ENCODE data around the gene RHOXF1.
"Not testable (repeated sequence)": the region's sequence is repeated elsewhere in the genome, so short reads cannot be mapped to it uniquely, and the experiment has no call there.

Gene RHOXF1

DNA sequence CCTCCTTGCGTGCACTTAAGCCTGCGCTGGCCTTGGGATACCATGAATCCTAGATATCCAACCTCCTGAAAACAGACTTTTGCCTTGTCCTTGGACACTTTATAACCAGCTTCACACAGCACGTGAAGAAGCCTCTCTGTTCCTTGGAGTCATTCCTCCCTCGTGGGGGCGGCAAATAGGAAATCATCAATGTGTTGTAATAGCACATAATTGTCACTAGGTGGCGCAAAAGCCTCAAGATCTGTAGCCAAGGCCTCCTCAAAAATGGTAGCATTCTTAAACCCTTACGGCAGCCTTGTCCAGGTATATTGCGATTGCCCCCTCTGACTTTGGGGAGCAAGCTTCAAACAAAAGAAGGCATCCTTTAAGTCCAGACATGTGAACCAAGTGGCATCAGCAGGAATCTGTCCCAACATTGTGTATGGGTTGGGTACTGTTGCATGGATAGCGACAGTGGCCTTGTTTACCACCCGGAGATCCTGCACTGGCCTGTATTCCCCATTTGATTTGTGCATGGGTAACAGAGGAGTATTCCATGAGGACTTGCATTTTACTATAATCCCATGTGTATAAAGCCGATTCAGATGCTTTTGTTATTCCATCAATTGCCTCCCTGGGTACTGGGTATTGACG lies 30.0 kb downstream of the RHOXF1 start:
- not testable (repeated sequence) for DNase-seq (ENCODE audit: low spot score)

DNA sequence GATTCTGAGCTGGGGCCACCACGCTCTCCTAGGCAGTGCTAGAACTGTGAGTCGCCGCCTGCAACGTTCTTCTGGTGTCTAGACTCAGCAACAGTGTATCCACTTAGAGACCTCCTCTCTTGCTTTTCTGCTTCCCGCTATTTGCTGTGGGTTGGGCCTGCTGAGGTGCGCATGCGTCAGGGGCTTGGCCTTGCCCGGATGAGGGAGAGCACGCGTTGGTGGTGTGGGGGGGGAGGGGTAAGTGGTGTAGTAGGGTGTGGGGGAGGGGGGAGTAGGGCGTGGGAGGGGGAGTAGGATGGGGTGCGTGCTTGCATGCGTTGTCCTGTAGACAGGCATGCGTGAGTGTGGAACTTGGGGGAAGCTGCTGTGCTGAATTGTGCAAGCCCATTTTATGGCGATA lies 38.1 kb downstream of the RHOXF1 start, which contains the start of gene RHOXF2B:
TSS of gene RHOXF2B (minus strand) at position 101 of the 400 bp plus-strand sequence. CDS start 138 bp downstream, outside the sequence.
- DNase-seq (ENCODE audit: low spot score) = not testable (repeated sequence)

DNA sequence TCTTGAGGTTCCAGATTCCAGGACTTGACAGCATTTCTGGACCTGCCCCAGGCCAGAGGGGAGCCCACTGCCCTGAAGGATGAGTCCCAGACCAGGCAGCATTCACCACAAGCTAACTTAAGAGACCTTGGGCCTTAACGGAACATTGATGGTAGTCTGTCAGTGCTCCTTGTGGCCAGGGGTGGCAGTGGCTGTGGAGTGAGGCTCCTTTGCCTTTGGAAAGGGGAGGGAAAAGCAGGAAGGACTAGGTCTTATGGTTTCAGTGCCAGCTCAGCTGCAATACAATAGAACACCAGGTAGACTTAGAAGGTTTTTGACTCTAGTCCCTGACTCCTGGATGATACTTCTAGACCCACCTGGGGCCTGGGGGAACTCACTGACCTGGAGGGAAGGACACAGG lies 49.5 kb downstream of the RHOXF1 start:
- DNase-seq (ENCODE audit: low spot score) = not testable (repeated sequence)
